H1 (cell line): ENCODE results near the gene SRRM2. TPM values are rescaled to one million over a fixed set of nuclear protein-coding genes. Genes with fewer than 3 reads are reported as not detected.

Source experiments
- CTCF ChIA-PET: fragments of 300-600 bp; sonication (Branson Sonifier 250); formaldehyde crosslinking; loops from one replicate; lab custom pipeline; 2021; ENCODE audit not compliant: partially characterized antibody; lab: Charles Lee
- POLR2A ChIA-PET: fragments of 300-600 bp; sonication (Branson Sonifier 250); formaldehyde crosslinking; loops from one replicate; lab custom pipeline; 2021; ENCODE audit warnings: inconsistent platforms; ENCODE audit not compliant: partially characterized antibody; lab: Charles Lee
- DNase-seq, 2 experiments: peaks; one replicate each; pipeline versions ENCODE4 v3.0.0 to v3.0.0-alpha.2; 2010 to 2022; ENCODE audit warnings: low spot score in 2 of 2, low read depth in 1 of 2, mixed read lengths in 1 of 2
- FAIRE-seq: peaks from 2 replicates; lab custom pipeline; 2011; peaks lifted over from hg19 to GRCh38; lab: Jason Lieb, UNC
- H2AFZ ChIP-seq: 2 replicates; pipeline ENCODE4 v1.8.1; 2012; ENCODE audit warnings: low read length, inconsistent platforms
- H2AK5ac ChIP-seq: 2 replicates; pipeline ENCODE4 v1.6.1; 2013; ENCODE audit warnings: low read depth, low read length
- H2BK120ac ChIP-seq: replicated peaks from 2 replicates; pipeline ENCODE3; 2013; ENCODE audit warnings: low read depth, low read length, inconsistent platforms
- H2BK12ac ChIP-seq: 2 replicates; pipeline ENCODE4 v1.6.1; 2013; ENCODE audit warnings: low read depth, low read length
- H2BK15ac ChIP-seq: 2 replicates; pipeline ENCODE4 v1.6.1; 2013; ENCODE audit warnings: low read length
- H2BK20ac ChIP-seq: 2 replicates; pipeline ENCODE4 v1.6.1; 2013; ENCODE audit warnings: low read length
- H2BK5ac ChIP-seq: 2 replicates; pipeline ENCODE4 v1.6.1; 2013; ENCODE audit warnings: low read depth, low read length
- H3K14ac ChIP-seq: 2 replicates; pipeline ENCODE4 v1.6.1; 2013; ENCODE audit warnings: inconsistent platforms; ENCODE audit not compliant: insufficient read length
- H3K18ac ChIP-seq: 2 replicates; pipeline ENCODE4 v1.6.1; 2013; ENCODE audit warnings: low read length; ENCODE audit errors: extremely low read depth
- H3K23ac ChIP-seq: 2 replicates; pipeline ENCODE4 v1.6.1; 2013; ENCODE audit warnings: inconsistent platforms; ENCODE audit not compliant: insufficient read length
- H3K23me2 ChIP-seq: 2 replicates; pipeline ENCODE4 v1.6.1; 2013; ENCODE audit warnings: low read depth, low read length
- H3K27ac ChIP-seq: 2 replicates; pipeline ENCODE4 v1.6.1; 2011; ENCODE audit warnings: low read depth, low read length, inconsistent platforms
- H3K27me3 ChIP-seq, 4 experiments: replicated peaks in 1 of 4; 1 replicate in 1 of 4; 2 replicates in 3 of 4; pipeline versions ENCODE4 v1.6.1 to v1.8.1; 2011 to 2013; ENCODE audit warnings: low read length in 3 of 4, mild to moderate bottlenecking in 3 of 4, inconsistent platforms in 2 of 4, mixed read lengths in 2 of 4, moderate library complexity in 1 of 4; ENCODE audit not compliant: control insufficient read depth in 3 of 4, insufficient read depth in 3 of 4; ENCODE audit errors: extremely low read depth in 1 of 4
- H3K36me3 ChIP-seq, 4 experiments: 2 replicates each; pipeline versions ENCODE4 v1.6.1 to v1.8.1; 2011 to 2013; ENCODE audit warnings: mild to moderate bottlenecking in 4 of 4, low read length in 3 of 4, moderate library complexity in 2 of 4, control low read depth in 1 of 4, inconsistent platforms in 1 of 4; ENCODE audit not compliant: insufficient read depth in 4 of 4, control insufficient read depth in 2 of 4
- H3K4ac ChIP-seq: replicated peaks from 2 replicates; pipeline ENCODE3; 2013; ENCODE audit warnings: low read length, low read depth, mixed read lengths, inconsistent platforms; ENCODE audit not compliant: insufficient read length
- H3K4me1 ChIP-seq, 4 experiments: replicated peaks in 1 of 4; 1 replicate in 1 of 4; 2 replicates in 3 of 4; pipeline versions ENCODE4 v1.6.1 to v1.8.1; 2011 to 2013; ENCODE audit warnings: low read length in 3 of 4, inconsistent platforms in 2 of 4, mixed read lengths in 1 of 4; ENCODE audit not compliant: insufficient read depth in 4 of 4, control insufficient read depth in 3 of 4
- H3K4me2 ChIP-seq, 2 experiments: 2 replicates each; pipeline versions ENCODE4 v1.6.1 to v1.8.1; 2011 to 2013; ENCODE audit warnings: low read depth in 2 of 2, low read length in 2 of 2, control low read depth in 1 of 2, inconsistent platforms in 1 of 2, mild to moderate bottlenecking in 1 of 2; ENCODE audit not compliant: insufficient read depth in 1 of 2
- H3K4me3 ChIP-seq, 4 experiments: fragments of 200-600, 300-600 bp in 1 of 4; sonication (generic), shearing (Covaris generic), sonication (Bioruptor Twin) in 1 of 4; 2 replicates each; pipeline versions ENCODE4 v1.5.1 to v1.8.1; 2011 to 2016; ENCODE audit warnings: low read length in 4 of 4, low read depth in 3 of 4, control low read depth in 2 of 4, inconsistent platforms in 2 of 4, mild to moderate bottlenecking in 2 of 4, mixed read lengths in 1 of 4, moderate library complexity in 1 of 4; ENCODE audit not compliant: insufficient read depth in 2 of 4; ENCODE audit errors: extremely low read depth in 1 of 4
- H3K56ac ChIP-seq: replicated peaks from 2 replicates; pipeline ENCODE3; 2013; ENCODE audit warnings: low read depth, mild to moderate bottlenecking, mixed read lengths, low read length, inconsistent platforms; ENCODE audit not compliant: insufficient read length
- H3K79me1 ChIP-seq: 2 replicates; pipeline ENCODE4 v1.6.1; 2013; ENCODE audit warnings: low read depth, low read length, control low read depth
- H3K79me2 ChIP-seq, 2 experiments: 2 replicates each; pipeline versions ENCODE4 v1.6.1 to v1.8.1; 2012 to 2013; ENCODE audit warnings: low read length in 2 of 2, mild to moderate bottlenecking in 2 of 2, inconsistent platforms in 1 of 2; ENCODE audit not compliant: insufficient read depth in 2 of 2, control insufficient read depth in 1 of 2
- H3K9ac ChIP-seq, 4 experiments: replicated peaks in 1 of 4; 1 replicate in 1 of 4; 2 replicates in 3 of 4; pipeline versions ENCODE4 v1.6.1 to v1.8.1; 2011 to 2013; ENCODE audit warnings: low read depth in 3 of 4, low read length in 3 of 4, control low read depth in 2 of 4, mild to moderate bottlenecking in 2 of 4, moderate library complexity in 2 of 4, inconsistent platforms in 1 of 4; ENCODE audit errors: extremely low read depth in 1 of 4
- H3K9me3 ChIP-seq, 2 experiments: 2 replicates each; pipeline versions ENCODE4 v1.6.1 to v1.8.1; 2012 to 2013; ENCODE audit warnings: mild to moderate bottlenecking in 2 of 2, moderate library complexity in 2 of 2, control low read depth in 1 of 2, inconsistent platforms in 1 of 2, low read depth in 1 of 2, low read length in 1 of 2, mixed read lengths in 1 of 2; ENCODE audit not compliant: insufficient read depth in 2 of 2
- H4K20me1 ChIP-seq, 2 experiments: replicated peaks in 1 of 2; 2 replicates each; pipeline versions ENCODE3 to v1.8.1; 2011 to 2013; ENCODE audit warnings: inconsistent platforms in 2 of 2, low read length in 2 of 2, mild to moderate bottlenecking in 1 of 2; ENCODE audit not compliant: insufficient read depth in 2 of 2, control insufficient read depth in 1 of 2
- H4K5ac ChIP-seq: 2 replicates; pipeline ENCODE4 v1.6.1; 2013; ENCODE audit warnings: low read length, low read depth, mixed read lengths, inconsistent platforms; ENCODE audit not compliant: insufficient read length
- H4K8ac ChIP-seq: 2 replicates; pipeline ENCODE4 v1.8.0; 2013; ENCODE audit warnings: mild to moderate bottlenecking, moderate library complexity, low read length, inconsistent platforms; ENCODE audit not compliant: insufficient read depth; ENCODE audit errors: extremely low read depth
- H4K91ac ChIP-seq: replicated peaks from 2 replicates; pipeline ENCODE3; 2013; ENCODE audit warnings: low read length, mixed read lengths, inconsistent platforms; ENCODE audit not compliant: insufficient read length
- BCL11A ChIP-seq, 2 experiments: IDR thresholded peaks; one replicate each; pipeline ENCODE4 v1.6.1; 2011; ENCODE audit warnings: low read depth in 2 of 2, low read length in 2 of 2, mild to moderate bottlenecking in 2 of 2
- CHD1 ChIP-seq: IDR thresholded peaks from 2 replicates; pipeline ENCODE4 v1.6.1; 2012; ENCODE audit warnings: low read depth, low read length, improper control_type of control experiment
- EZH2 ChIP-seq: fragments of 200-600 bp; sonication (generic); IDR thresholded peaks from 2 replicates; pipeline ENCODE4 v1.7.1; 2012; ENCODE audit warnings: low read depth, mild to moderate bottlenecking, moderate library complexity, low read length, inconsistent platforms; ENCODE audit not compliant: severe bottlenecking
- JUN ChIP-seq: IDR thresholded peaks from 2 replicates; pipeline ENCODE4 v1.6.1; 2011; ENCODE audit warnings: low read depth, mild to moderate bottlenecking, improper control_type of control experiment, low read length
- NRF1 ChIP-seq: IDR thresholded peaks from 2 replicates; pipeline ENCODE4 v1.6.1; 2011; ENCODE audit warnings: mild to moderate bottlenecking, low read depth, low read length, improper control_type of control experiment
- PHF8 ChIP-seq: fragments of 200-600 bp; sonication (generic); conservative IDR thresholded peaks from 2 replicates; pipeline ENCODE4 v1.7.1; 2012; ENCODE audit warnings: low read depth, mild to moderate bottlenecking, inconsistent platforms, low read length, moderate library complexity
- TAF1 ChIP-seq: IDR thresholded peaks from 2 replicates; pipeline ENCODE4 v1.6.1; 2011; ENCODE audit warnings: mild to moderate bottlenecking, low read depth, low read length
- TCF12 ChIP-seq: IDR thresholded peaks from 2 replicates; pipeline ENCODE4 v1.6.1; 2011; ENCODE audit warnings: low read depth, mild to moderate bottlenecking, low read length
- WGBS, 2 experiments: shearing (Covaris generic) in 1 of 2; methylation state at CpG; one replicate each; pipeline versions ENCODE4 v1.1.6 to v1.1.7; 2013 to 2015; ENCODE audit warnings: low lambda C conversion rate in 2 of 2, mixed read lengths in 2 of 2, inconsistent platforms in 1 of 2, low coverage in 1 of 2, missing lambda C conversion rate in 1 of 2; ENCODE audit not compliant: insufficient replicate concordance in 2 of 2, insufficient coverage in 1 of 2, insufficient read length in 1 of 2; ENCODE audit errors: extremely low coverage in 1 of 2, missing lambda C conversion rate in 1 of 2; 5-methylcytosine and 5-hydroxymethylcytosine counted together
- polyA plus RNA-seq, 7 experiments: library from polyadenylated mRNA; depleted of rRNA in 3 of 7; stranded (reverse) in 5 of 7; unstranded in 2 of 7; fragments of >200 nt in 5 of 7; fragments of 200-250 nt in 2 of 7; gene quantifications; 1 replicate in 5 of 7; 2 replicates in 1 of 7; 4 replicates in 1 of 7; pipeline versions ENCODE4 v1.2.1 to v1.2.3, GENCODE V29; 2011 to 2013; ENCODE audit warnings: missing spikeins in 2 of 7, mixed read lengths in 2 of 7
- total RNA-seq: library from RNA; stranded (reverse); fragmentation: NEBNext Ultra II Directional; extraction: Animal tissue kit (Norgen Biotek cat#: 25700); gene quantifications from 2 replicates; pipeline ENCODE4 v1.2.1, GENCODE V29; 2021

Gene SRRM2
- total and polyA plus RNA-seq, 2 of the 8 experiments (the other 6 are each of a cell fraction or from before 2014, with no cell fraction given) = 300 to 579 TPM

- POLR2A ChIA-PET = interaction anchor here (0.9 to 8.0 kb wide), 5 partner anchors 13 to 35 kb away, joined by 4 to 96 read pairs (median 6); partner anchors contain the start of gene SRRM2
- Histone ChIP-seq H4K91ac (no peak overlapping the region), H3K56ac (no peak overlapping the region), H3K27me3 (no peaks in the 10 kb centered on the region), H3K79me2 (no peaks in the 10 kb centered on the region), H3K4me3 (no peak overlapping the region), H4K8ac (no peak overlapping the region), H3K9ac (no peak overlapping the region), H3K23ac (no peak overlapping the region), H4K5ac (no peak overlapping the region), H3K9me3 (no peaks in the 10 kb centered on the region), H3K36me3 (no peaks in the 10 kb centered on the region), H3K27ac (no peak overlapping the region), H3K18ac (no peak overlapping the region), H2AK5ac (no peak overlapping the region), H3K4ac (no peak overlapping the region), H2BK12ac (no peak overlapping the region), H2BK20ac (no peak overlapping the region), H3K23me2 (no peaks in the 10 kb centered on the region), H3K4me2 (no peak overlapping the region), H3K4me1 (peaks cover 0 to 3% (median 0%) of the 10 kb centered on the region in 4 experiments; a peak in 4 of 7 replicates), H4K20me1 (peaks cover 0 to 1% of the 10 kb centered on the region in 2 experiments), H2AFZ (no peak overlapping the region), H3K14ac (no peak overlapping the region), H2BK120ac (no peak overlapping the region), H3K79me1 (no peaks in the 10 kb centered on the region), H2BK15ac (no peak overlapping the region), H2BK5ac (no peak overlapping the region)
- WGBS, 2 experiments = 75% methylated on average over 6 of the region's 7 CpGs; no CpG with 5 or more reads in 1 of the 2 experiments
- FAIRE-seq (no peak), DNase-seq (no peak)
- CTCF ChIA-PET = interaction anchor here (0.6 to 1.3 kb wide), 2 partner anchors 12 to 58 kb away, joined by 4 read pairs; no protein-coding TSS in a partner anchor
- no peak for TF ChIP-seq EZH2
- TF ChIP-seq BCL11A (IDR thresholded peaks at IDR 0.05; ENCODE audit: low read depth in 2 of 2, low read length in 2 of 2) = no peak
- TF ChIP-seq TAF1 = no peak
- no peak for TF ChIP-seq JUN
- no peak for TF ChIP-seq NRF1
- TF ChIP-seq CHD1 = no peak
- TF ChIP-seq TCF12 = no peak
- no peak for TF ChIP-seq PHF8
Observed at GRCh38 chr16:2737895-2738418, 14.5 kb upstream of the SRRM2 start.
